SK-N-SH treated with all-trans-retinoic acid at 6 μM for 48 hours (cell line): ENCODE results near the gene RBM38.

Experiments used
- ESRRG ChIP-seq: fragments of 250-450 bp; sonication (Bioruptor Pico); IDR thresholded peaks from 2 replicates; pipeline ENCODE4 v1.6.1; 2021; ENCODE audit warnings: mild to moderate bottlenecking
- SNAI2 ChIP-seq: fragments of 250-450 bp; sonication (Bioruptor Pico); IDR thresholded peaks from 2 replicates; pipeline ENCODE4 v1.5.0; 2020; ENCODE audit warnings: mild to moderate bottlenecking, moderate library complexity
- ZNF70 ChIP-seq: fragments of 450-650 bp; formaldehyde crosslinking; IDR thresholded peaks from 2 replicates; pipeline ENCODE4 v1.5.0; 2020; ENCODE audit warnings: mild to moderate bottlenecking, moderate library complexity

GRCh38 chr20:57372581-57373350 is 18.4 kb upstream of the RBM38 start:
- no peak for TF ChIP-seq SNAI2
- TF ChIP-seq ZNF70 = no peak
- TF ChIP-seq ESRRG (CRISPR knock-in tag) = no peak
